ENCODE measurements around the gene MLC1. TPM values are rescaled to one million over a fixed set of nuclear protein-coding genes. Genes with fewer than 3 reads are reported as not detected.
A peak's percentile ranks its signal among the peaks of the same experiment; 100 is the strongest.

MLC1 gene
- total and polyA plus RNA-seq, 10 of the 15 experiments (the other 5 are each of a cell fraction or from before 2014, with no cell fraction given) = 0.03 to 0.15 (median 0.07) TPM; not detected in 7

DNA sequence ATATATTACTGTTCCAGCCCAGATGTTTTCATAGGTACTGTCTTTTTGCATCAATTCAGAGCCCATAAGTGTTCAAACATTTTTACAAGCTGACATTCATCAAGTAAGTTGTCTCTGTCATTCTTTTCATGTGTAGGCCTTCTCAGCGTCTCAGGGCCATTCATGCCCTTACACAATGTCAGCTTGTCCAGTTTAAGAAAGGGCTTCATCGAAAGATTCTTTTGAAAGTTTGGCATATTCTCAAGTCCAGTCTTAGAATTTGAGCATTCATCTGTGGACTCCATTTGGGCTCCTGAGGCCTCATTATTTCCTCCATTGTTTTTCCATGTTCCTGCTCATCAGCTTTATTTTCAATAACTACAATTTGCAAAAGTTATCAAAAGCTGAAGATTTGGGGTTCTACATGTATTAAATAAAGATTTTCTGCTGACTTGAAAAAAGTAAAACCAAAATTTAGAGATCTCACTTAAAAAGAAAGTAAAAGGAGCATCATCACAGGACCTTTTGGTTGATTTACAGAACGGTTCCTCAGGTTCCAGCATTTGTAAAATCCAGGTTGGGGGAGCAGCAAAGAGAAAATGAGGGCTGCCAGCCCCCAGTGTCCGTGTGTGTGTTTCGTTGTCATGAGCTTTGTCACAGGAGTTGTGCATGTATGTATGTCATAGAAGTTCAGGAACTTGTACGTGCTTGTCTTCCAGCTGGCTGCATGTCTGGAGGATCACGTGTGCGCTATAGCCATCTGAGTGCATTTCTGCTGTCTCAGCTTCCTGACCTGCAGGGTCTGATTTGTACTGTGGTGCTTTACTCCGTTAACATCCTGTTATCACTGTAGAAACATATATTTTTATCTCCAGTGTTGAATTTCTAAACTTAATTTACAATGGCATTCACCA is 20.2 kb upstream of the MLC1 start:
- Histone ChIP-seq H3K27ac (ENCODE audit: control insufficient read depth, insufficient read depth) (peak overlapping the region; percentile 16; the same call in 1 of the 2 replicates), H3K9me3 (replicated peaks; ENCODE audit: control insufficient read depth, insufficient read depth, low read length) (no peaks in the 10 kb centered on the region), H3K36me3 (ENCODE audit: control insufficient read depth in 2 of 2, insufficient read depth in 2 of 2, low read length in 1 of 2) (no peaks in the 10 kb centered on the region), H2AFZ (ENCODE audit: control insufficient read depth, low read depth, low read length) (peak overlapping the region; percentile 82), H3K79me2 (ENCODE audit: control insufficient read depth, insufficient read depth, low read length) (no peaks in the 10 kb centered on the region), H3K4me1 (ENCODE audit: control insufficient read depth, insufficient read depth, low read length) (peaks cover 8% of the 10 kb centered on the region), H3K4me3 (0 out of 2 replicates have a peak overlapping the region, but pooled peaks have one; percentile 23), H4K20me1 (ENCODE audit: control insufficient read depth, insufficient read depth) (no peaks in the 10 kb centered on the region), H3K4me2 (ENCODE audit: control insufficient read depth, insufficient read depth) (peak overlapping the region; percentile 68), H3K27me3 (replicated peaks in 1 of 2; ENCODE audit: control insufficient read depth in 2 of 2, insufficient read depth in 2 of 2, low read length in 1 of 2) (no peaks in the 10 kb centered on the region), H3K9ac (ENCODE audit: control insufficient read depth, insufficient read depth, low read length) (no peak overlapping the region)
- BruUV-seq (replicated peaks) = no TSS peak
- intact Hi-C loops (cut with micrococcal nuclease; ENCODE audit: unreplicated experiment) = no loop called here
- CTCF ChIA-PET = interaction anchor here (1.0 to 1.6 kb wide), 3 partner anchors 10 to 87 kb away, joined by 3 read pairs; no protein-coding TSS in a partner anchor
- SMC1A ChIA-PET (ENCODE audit: uncharacterized antibody, unreplicated experiment) = interaction anchor here (0.9 to 1.1 kb wide), 2 partner anchors 20 to 174 kb away, joined by 3 read pairs; no protein-coding TSS in a partner anchor
- POLR2A ChIA-PET = no interaction called here
- WGBS (ENCODE audit: insufficient coverage, insufficient replicate concordance, low lambda C conversion rate, missing lambda C conversion rate) = 33% methylated on average over 9 of the region's 9 CpGs
- DNase-seq (ENCODE audit: low read depth, low spot score) = peak; percentile 33
- FAIRE-seq = peak; percentile 78
- ATAC-seq = peak; percentile 78
- RAD21 ChIA-PET (ENCODE audit: unreplicated experiment) = interaction anchor here (0.7 to 1.5 kb wide), 3 partner anchors 53 to 339 kb away, joined by 3 to 4 read pairs (median 4); no protein-coding TSS in a partner anchor
- in situ Hi-C loops (cut with MboI) = no loop called here
- TF ChIP-seq CEBPZ (IDR thresholded peaks at IDR 0.05; ENCODE audit: low read depth, low read length) = no peak
- TF ChIP-seq MAX (IDR thresholded peaks at IDR 0.05; ENCODE audit: low read depth, low read length) = peak; percentile 49; the same call in 1 of the 2 replicates
- TF ChIP-seq, protein P1, sequence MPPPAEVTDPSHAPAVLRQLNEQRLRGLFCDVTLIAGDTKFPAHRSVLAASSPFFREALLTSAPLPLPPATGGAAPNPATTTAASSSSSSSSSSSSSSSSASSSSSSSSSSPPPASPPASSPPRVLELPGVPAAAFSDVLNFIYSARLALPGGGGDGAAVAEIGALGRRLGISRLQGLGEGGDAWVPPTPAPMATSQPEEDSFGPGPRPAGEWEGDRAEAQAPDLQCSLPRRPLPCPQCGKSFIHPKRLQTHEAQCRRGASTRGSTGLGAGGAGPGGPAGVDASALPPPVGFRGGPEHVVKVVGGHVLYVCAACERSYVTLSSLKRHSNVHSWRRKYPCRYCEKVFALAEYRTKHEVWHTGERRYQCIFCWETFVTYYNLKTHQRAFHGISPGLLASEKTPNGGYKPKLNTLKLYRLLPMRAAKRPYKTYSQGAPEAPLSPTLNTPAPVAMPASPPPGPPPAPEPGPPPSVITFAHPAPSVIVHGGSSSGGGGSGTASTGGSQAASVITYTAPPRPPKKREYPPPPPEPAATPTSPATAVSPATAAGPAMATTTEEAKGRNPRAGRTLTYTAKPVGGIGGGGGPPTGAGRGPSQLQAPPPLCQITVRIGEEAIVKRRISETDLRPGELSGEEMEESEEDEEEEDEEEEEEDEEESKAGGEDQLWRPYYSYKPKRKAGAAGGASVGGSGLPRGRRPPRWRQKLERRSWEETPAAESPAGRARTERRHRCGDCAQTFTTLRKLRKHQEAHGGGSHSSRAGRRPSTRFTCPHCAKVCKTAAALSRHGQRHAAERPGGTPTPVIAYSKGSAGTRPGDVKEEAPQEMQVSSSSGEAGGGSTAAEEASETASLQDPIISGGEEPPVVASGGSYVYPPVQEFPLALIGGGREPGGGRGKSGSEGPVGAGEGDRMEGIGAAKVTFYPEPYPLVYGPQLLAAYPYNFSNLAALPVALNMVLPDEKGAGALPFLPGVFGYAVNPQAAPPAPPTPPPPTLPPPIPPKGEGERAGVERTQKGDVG (CRISPR knock-in tag; IDR thresholded peaks at IDR 0.05) = no peak
- TF ChIP-seq RAD51 (IDR thresholded peaks at IDR 0.05) = peak; percentile 92
- TF ChIP-seq, protein P2, sequence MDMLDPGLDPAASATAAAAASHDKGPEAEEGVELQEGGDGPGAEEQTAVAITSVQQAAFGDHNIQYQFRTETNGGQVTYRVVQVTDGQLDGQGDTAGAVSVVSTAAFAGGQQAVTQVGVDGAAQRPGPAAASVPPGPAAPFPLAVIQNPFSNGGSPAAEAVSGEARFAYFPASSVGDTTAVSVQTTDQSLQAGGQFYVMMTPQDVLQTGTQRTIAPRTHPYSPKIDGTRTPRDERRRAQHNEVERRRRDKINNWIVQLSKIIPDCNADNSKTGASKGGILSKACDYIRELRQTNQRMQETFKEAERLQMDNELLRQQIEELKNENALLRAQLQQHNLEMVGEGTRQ (IDR thresholded peaks at IDR 0.05; ENCODE audit: borderline replicate concordance, low read depth, low read length) = peak; percentile 64
- no peak for TF ChIP-seq MEF2A (IDR thresholded peaks at IDR 0.05; ENCODE audit: insufficient read depth, low read depth, low read length)
- TF ChIP-seq ATF7 (IDR thresholded peaks at IDR 0.05; ENCODE audit: low read depth) = peak; percentile 54; the same call in 1 of the 2 replicates
- 0 out of 2 replicates have a peak, but pooled peaks have one; percentile 35 for TF ChIP-seq ATF3 (IDR thresholded peaks at IDR 0.05; ENCODE audit: borderline replicate concordance, extremely low read depth, low read depth, low read length)
- TF ChIP-seq HCFC1 (IDR thresholded peaks at IDR 0.05; ENCODE audit: low read length) = no peak
- no peak for TF ChIP-seq JUND (IDR thresholded peaks at IDR 0.05; ENCODE audit: low read depth, low read length)
- no peak for TF ChIP-seq RB1 (IDR thresholded peaks at IDR 0.05; ENCODE audit: borderline replicate concordance)

All from GM12878 (cell line).